Pulmonary artery endothelial cell (primary cell): ENCODE data around the gene LGR6. TPM values are rescaled to one million over a fixed set of nuclear protein-coding genes. Genes with fewer than 3 reads are reported as not detected.

Experiments used
- DNase-seq: peaks from one replicate; pipeline ENCODE4 v3.0.0-alpha.2; 2011; ENCODE audit warnings: low read depth, low spot score
- total RNA-seq: library from RNA; depleted of rRNA; stranded (reverse); fragments of >200 nt; gene quantifications from 2 replicates; pipeline ENCODE4 v1.2.3, GENCODE V29; 2014

LGR6 gene
- total RNA-seq, 1 donor from 2014 or later = not detected

DNA sequence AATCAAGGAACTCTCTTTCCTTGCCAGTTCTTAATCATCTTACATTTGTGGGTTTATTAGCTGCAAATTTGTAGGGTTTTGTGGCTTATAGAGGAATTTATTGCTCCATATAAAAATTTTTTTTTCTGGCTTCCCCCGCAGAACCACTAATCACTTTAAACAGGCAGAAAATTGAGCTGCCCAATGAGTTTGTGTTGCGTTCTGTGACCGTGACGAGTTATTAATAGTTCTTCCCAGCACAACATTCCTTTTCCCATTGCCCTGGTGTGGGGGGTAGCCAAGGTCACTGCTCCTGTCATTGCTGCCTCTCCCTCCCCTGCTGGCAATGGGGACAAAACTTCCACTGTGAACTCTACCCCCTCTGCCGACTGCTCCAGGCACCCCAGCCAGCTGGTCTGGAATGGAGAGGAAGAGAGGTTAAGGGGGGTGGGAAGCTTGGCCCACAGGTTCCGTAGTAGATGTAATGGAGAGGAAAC lies 93.1 kb downstream of the LGR6 start:
- DNase-seq = no peak

DNA sequence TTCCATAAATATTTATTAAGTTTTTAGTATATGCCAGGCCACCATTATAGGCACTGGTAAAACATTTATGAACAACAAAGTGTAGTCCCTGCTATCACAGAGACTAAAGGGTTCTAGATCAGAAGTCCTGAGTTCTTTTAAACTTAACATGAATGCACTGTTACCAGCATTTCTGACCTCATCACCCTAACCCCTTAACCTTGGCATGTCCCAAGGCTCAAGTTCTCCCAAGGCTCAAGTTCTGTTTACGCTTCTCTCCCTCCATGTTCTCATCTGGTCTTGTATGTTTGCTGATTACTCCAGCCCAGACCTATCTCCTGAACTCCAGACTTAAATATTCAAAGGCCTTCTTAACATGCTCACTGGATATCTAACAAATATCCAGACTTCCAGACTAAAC lies 93.6 kb downstream of the LGR6 start:
- no peak for DNase-seq

DNA sequence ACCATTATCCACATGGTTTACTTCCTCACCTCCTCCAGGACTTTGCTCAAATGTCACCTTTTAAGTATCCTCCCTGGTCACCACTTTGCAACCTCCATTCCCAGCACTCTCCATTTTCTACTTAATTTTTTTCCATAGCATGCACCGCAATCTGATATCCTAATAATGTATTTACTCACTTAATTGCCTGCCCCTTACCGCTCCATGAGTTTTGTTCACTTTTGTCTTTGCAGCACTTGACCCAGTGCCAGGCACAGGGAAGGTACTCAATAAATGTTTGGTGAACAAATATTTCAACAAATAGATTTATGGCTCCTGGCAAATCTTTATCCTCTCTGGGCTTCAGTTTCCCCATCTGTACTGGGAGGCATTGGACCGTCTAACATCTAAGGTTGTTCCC lies 94.6 kb downstream of the LGR6 start:
- DNase-seq = no peak

DNA sequence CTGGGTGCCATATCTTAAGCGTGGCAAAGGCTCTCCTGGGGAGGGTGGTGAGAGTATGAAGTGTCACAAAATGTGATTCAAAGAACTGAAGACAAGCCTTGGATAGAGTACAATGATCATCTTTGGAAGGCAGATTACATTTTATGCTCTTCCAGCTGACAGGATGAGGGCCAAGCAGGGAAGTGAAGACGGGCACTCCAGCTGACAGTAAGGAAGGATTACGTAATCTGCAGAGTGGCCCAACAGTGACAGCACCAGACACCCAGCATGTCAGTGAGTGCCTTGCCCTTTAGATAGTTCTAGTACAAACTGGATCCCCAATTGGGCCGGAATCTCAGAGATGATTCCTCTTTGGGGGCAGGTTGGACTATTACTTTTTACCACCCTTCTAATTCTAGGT lies 95.4 kb downstream of the LGR6 start:
- no peak for DNase-seq

DNA sequence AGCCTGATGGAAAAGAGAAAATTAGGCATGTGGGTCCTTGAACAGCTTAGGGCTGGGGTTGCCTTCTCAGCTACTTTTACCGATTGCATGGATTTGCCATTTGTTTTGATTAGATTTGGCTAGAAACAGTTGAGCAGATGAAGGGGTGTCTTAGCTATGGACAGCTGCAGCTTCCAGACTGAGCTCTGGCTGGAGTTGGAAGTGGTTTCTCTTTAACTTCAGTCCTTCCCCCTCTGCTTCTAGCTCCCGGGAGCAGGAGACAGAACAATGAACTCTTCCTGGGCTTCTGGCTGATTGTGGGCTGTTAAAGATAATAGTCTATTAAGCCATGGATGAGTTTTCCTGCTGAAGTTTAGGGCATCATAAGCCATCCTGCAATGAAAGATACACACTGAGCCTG lies 97.4 kb downstream of the LGR6 start:
- no peak for DNase-seq

DNA sequence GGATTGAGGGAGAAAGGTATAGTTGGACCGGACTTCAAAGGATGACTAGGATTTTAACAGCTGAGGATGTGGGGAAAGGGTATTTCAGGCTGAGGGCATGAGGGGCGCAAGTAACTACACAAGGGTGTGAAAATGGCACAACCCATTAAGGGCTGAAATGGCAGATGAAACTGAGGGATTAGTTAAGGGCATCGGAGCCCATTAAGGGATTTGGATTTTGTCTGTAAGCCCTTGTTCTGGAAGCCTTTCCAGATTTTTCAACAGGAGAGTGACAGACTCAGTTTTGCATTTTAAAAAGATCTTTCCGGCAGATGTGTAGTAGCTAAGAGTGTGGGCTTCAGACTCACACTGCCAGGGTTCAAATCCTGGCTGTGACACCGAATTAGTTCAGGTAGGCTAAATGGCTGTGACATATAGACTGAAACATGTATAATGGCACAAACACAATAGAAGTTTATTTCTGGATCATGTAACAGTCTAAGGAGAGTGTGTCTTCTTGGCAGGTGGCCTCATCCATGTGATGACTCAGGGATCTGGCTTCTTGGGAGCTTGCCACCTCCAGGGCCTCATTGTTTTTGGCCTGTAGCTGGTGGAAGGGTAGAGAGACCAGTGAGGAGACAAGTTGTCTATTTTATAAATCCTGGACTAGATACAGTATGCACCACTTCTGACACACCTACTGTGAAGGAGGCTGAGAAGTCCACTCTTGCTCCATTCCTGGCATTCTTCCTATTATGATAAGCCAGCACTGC lies 98.5 kb downstream of the LGR6 start:
- peak; percentile 41 for DNase-seq

DNA sequence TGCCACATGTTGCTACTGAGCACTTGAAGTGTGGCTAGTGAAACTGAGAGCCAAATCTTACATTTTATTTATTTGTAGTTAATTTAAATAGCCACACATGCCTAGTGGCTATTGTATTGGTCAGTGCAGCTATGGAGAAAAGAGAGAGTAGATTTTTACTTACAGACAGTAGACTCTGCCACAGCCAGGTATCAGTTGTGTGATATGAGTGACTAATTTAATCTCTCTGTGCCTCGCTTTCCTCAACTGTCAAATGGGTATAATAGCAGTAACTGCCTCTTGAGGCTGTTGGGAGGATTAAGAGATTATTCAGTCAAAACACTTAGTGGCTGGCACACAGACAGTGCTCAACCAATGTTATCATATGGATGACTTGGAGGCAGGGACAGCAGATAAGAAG lies 99.2 kb downstream of the LGR6 start:
- no peak for DNase-seq

DNA sequence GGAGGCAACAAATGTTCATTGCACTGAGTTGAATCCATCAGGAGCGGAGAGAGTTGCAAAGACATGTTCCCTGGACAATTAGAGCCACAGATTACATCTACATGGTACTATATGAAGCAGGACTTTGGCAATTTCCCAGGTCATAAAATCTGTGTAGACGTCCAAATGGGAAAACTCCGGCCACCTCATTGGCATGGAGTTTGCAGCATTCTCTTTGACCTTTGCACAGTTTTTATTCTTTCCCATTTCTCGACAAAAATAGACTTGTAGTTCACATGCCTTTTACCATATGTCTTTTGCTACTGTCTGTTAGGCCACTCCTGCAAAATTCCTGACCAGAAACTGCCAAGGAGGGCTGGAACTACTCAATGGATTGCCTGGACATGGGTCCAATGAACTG lies 100.0 kb downstream of the LGR6 start:
- DNase-seq = no peak

DNA sequence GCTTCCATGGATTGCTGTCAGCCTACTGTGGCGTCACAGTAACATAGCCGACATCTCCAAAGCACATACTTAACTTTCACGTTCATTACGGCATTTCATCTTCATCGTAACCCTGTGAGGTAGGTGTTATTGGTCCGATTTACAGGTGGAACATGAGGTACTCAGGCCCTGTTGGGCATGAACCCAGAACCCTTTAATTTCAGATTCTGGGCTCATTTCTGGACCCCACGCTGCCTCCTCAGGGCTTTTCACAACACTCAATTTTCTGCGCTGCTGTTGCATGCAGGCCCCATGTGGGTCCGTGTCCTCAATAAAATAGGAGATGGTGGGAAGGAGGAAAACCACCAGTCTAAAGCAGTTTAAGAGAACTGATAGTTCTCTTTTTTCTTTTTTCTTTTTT lies 108.6 kb downstream of the LGR6 start:
- DNase-seq = no peak

DNA sequence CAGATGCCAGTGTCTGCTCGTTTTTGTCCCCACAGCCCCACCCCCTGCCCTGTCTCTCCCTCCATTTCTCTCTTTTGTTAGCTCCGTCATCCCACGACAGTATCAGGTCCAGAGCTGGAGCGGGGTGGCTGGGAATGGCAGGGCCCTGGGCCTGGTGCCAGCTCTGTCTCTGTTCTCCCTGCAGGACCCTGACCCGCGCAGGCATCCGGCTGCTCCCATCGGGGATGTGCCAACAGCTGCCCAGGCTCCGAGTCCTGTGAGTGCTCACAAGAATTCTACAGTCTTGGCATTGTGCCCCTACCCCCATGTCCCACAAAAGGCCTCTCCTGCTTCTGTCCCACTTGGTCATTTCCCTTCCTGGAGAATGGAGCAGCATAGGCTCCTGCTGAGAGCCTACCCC lies 110.8 kb downstream of the LGR6 start:
- no peak for DNase-seq

DNA sequence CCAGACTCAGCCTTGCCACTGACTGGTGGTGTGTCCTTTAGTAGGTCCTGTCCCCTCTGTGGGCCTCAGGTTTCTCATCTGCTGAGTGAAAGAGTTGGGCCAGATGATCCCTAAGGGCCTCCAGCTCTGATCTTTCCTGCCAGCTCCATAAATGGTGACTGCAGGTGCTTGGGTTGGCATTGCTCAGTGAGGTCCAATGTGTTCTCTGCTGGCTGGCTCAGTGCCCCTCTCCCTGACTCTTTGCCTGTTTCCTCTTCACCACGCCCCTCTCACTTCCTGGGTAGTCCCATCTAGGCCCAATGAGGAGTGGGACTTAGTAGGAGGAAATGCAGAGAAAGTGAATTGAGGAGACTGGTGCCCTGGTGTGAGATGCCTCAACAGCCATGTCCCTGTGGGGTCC lies 111.6 kb downstream of the LGR6 start:
- no peak for DNase-seq

DNA sequence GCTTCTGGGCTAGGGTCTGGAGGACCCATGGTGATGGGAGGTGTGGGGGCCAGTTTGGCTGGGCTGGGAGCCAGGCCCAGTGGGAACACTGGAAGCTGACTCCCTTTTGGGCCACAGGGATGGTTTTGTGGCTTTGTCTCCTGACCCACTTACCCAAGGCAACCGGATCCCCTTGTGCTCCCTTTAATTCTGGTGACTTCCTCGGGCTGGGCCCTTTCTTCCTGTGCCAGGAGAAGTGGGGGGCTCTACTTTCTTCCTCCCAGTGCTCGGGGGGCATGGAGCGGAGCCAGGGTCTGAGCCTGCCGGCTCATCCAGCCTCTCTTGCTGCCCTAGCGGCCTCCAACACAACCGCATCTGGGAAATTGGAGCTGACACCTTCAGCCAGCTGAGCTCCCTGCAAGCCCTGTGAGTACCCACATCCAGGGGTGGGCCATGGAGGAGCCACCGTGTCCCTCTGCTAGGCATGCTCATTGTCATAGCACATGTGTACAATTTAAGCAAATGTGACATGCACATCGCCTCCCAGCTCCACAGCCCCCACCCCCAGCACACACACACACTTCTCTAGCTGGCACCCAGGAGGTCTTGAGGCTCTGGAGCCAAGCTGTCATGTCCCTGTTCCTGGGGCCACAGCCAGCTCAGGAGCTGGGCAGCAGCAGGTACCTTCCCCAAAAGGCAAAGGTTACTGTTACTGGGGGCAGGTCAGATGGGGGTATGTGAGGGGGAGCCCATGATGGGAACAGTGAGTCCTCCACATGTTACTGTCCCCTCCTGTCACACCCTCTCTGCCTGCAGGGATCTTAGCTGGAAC lies 113.1 kb downstream of the LGR6 start:
- DNase-seq = no peak

DNA sequence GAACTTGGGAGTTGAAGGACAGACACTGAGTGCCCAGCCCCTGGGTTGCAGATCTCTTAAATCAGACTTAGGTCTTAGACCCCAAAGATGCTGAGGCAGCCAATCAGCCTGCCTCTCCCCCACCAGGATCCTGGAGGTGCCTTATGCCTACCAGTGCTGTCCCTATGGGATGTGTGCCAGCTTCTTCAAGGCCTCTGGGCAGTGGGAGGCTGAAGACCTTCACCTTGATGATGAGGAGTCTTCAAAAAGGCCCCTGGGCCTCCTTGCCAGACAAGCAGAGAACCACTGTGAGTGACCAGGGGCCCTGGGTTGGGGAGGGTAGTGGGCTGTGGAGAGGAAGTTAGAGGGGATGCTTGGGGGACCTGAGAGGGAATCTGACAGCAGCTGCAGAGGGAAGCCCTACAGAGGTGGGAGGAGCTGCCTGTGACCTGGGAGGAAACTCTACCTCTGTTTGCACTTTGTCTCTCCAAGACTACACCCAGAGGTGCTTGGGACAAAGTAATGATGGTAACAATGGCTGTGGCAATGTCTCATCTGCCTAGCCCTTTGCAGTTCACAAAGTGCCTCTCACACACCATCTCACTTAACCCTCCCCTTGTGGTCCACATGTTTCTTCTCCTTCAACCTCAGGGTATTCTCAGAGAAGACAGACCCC lies 116.6 kb downstream of the LGR6 start:
- no peak for DNase-seq

DNA sequence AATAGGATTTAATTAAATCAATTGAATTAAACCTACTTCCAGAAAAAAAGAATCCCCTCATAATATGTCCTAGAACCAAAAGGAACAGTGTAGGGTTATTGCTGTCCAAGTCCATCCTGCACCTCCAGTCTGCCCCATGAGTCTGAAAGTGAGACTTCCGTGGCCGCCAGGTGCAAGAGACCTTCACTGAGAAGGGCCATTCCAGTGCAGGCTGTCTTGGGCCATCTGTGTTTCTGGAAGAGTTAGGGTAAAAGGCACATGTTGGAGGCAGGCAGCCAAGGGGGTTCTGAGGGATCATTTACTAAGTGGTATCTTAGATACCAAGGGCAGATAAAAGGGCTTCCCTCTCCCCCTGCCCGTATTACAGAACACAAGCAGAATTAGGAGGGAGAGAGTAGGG lies 117.1 kb downstream of the LGR6 start:
- DNase-seq = no peak

DNA sequence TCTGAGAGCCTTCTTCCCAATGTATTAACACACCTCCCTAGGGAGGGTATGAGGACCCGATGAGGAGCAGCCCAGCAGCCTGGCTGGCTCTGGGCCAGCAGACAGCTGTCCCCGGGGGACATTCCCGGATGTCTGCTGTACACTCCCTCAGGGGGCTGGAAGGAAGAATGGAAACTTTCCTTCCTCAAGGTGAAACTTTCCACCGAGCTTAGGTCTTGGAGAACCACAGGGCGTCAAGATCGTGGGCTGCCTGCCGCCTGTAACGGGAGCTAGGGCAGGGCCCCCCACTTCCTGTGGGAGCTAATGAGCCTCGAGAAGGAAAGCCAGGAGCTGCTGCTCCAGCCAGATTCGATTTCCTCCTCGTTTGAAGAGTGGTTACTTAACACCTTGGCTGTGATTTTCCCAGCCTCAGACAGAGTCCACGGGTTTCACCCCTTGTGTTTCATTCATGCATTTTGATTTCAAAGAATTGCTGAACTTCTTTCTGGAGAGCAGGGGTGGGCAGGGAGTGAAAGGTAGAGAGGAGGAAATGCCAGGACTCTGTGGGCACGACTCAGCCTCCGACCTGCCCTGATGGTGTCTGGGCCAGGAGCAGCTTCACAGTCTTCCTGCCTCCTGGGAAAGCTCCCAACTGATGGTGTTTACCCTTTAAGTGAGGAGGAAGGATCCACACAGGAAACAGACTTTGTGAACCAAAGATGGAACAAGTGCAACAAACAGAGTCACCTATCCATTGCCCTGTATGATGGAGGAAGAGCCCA lies 118.5 kb downstream of the LGR6 start:
- DNase-seq = no peak

DNA sequence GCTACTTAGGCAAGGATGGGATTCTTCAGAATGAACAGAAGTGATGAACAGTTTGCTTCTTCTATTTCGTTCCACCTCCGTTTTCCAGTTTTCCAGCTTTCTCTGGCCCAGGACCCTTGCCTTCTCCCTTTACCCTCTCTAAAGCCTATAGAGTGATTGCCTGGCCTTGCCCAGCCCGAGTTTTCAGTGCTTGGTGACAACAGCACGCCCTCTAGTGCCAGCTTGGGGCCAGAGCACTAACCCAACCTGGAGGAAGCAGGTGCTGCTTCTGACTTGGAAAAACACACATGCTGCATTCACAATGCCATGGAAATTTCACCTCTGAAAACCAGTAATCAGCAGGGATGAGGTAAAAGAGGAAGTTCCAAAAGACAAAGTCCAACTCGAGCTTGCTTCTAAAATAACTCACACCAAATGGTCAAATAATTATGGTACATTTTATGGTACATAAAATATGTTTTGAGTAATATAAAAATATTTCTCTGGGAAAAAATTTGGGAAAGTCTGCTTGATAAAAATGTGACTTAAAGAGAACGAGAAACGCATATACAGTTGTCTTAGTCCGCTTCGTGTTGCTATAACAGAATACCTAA lies 122.1 kb downstream of the LGR6 start:
- DNase-seq = peak; percentile 44

DNA sequence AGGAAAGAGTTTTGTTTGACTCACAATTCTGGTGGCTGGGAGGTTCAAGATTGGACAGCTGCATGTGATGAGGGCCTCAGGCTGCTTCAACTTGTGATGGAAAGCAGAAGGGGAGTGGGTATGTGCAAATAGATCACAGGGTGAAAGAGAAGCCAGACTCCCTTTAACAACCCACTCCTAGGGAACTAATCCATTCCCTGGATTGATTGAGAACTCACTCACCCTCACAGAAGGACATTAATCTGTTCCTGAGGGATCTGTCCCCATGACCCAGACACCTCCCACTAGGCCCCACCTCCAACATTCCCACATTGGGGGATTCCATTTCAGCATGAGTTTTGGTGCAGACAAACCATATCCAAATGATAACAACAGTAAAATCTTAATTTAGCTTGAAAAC lies 122.6 kb downstream of the LGR6 start:
- no peak for DNase-seq

DNA sequence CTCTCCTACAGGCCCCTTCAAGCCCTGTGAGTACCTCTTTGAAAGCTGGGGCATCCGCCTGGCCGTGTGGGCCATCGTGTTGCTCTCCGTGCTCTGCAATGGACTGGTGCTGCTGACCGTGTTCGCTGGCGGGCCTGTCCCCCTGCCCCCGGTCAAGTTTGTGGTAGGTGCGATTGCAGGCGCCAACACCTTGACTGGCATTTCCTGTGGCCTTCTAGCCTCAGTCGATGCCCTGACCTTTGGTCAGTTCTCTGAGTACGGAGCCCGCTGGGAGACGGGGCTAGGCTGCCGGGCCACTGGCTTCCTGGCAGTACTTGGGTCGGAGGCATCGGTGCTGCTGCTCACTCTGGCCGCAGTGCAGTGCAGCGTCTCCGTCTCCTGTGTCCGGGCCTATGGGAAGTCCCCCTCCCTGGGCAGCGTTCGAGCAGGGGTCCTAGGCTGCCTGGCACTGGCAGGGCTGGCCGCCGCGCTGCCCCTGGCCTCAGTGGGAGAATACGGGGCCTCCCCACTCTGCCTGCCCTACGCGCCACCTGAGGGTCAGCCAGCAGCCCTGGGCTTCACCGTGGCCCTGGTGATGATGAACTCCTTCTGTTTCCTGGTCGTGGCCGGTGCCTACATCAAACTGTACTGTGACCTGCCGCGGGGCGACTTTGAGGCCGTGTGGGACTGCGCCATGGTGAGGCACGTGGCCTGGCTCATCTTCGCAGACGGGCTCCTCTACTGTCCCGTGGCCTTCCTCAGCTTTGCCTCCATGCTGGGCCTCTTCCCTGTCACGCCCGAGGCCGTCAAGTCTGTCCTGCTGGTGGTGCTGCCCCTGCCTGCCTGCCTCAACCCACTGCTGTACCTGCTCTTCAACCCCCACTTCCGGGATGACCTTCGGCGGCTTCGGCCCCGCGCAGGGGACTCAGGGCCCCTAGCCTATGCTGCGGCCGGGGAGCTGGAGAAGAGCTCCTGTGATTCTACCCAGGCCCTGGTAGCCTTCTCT lies 124.6 kb downstream of the LGR6 start:
- DNase-seq = no peak

DNA sequence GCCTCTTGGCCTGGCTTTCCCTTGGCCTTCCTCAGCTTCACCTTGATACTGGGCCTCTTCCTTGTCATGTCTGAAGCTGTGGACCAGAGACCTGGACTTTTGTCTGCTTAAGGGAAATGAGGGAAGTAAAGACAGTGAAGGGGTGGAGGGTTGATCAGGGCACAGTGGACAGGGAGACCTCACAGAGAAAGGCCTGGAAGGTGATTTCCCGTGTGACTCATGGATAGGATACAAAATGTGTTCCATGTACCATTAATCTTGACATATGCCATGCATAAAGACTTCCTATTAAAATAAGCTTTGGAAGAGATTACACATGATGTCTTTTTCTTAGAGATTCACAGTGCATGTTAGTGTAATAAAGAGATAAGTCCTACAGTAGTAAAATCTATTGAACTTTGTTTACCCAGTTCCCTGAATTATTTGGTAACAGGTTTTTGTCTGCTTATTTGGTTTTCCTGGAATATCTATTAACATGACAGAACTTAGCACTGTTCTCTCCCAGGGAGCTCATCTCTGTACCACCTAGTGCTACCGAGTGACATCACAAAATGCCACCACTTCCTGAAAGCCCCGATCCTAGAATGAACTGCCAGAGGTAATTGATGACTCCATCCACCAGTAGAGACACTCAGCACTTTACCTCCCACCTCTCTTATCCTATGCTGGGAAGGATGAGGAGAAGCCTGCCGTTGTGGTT lies 125.9 kb downstream of the LGR6 start:
- no peak for DNase-seq

DNA sequence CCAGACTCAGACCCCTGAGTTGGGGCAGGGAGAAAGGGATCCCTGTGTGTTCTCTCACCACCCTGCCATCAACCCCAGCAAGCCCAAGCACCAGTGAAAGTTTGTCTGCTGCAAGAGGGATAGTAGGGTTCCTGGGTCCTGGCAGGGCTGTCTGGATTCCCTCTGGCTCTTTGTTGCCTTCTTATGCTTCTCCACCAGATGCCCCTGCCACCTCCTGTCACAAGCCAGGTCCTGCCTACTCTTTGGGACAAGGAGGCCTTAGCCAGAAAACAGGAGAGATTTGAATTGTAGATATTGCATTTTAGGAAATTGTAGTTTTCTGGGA lies 126.4 kb downstream of the LGR6 start:
- DNase-seq = no peak
